A549 (cell line): ENCODE measurements around the gene DNAH7. TPM values are rescaled to one million over a fixed set of nuclear protein-coding genes. Genes with fewer than 3 reads are reported as not detected.

Experiments used
- ATAC-seq, 2 experiments: fragments of 200-7000 bp in 1 of 2; fragments of >200 bp in 1 of 2; cut with Nextera tagmentation in 1 of 2; cut with Tn5 transposase in 1 of 2; 3 replicates each; pipeline versions ENCODE4 v1.8.0 to v1.9.1; 2018 to 2020; ENCODE audit warnings: mild to moderate bottlenecking in 1 of 2, moderate library complexity in 1 of 2
- CTCF ChIA-PET: fragments of 300-600 bp; sonication (Branson Sonifier 250); formaldehyde crosslinking; extraction: SDS; loops from one replicate; lab custom pipeline; 2021; ENCODE audit warnings: antibody characterized with exemption, inconsistent platforms; lab: Yijun Ruan, JAX
- POLR2A ChIA-PET: fragments of 350-600 bp; formaldehyde crosslinking; extraction: SDS; loops from one replicate; lab custom pipeline; 2021; ENCODE audit warnings: antibody characterized with exemption, inconsistent platforms; lab: Yijun Ruan, JAX
- DNase-seq, 2 experiments: peaks; one replicate each; pipeline versions ENCODE4 v3.0.0 to v3.0.0-alpha.2; 2011 to 2016; ENCODE audit warnings: low read depth in 1 of 2, low spot score in 1 of 2
- FAIRE-seq: peaks from 2 replicates; lab custom pipeline; 2011; peaks lifted over from hg19 to GRCh38; lab: Jason Lieb, UNC
- H3K27ac ChIP-seq, 2 experiments: fragments of >200 bp; sonication (Bioruptor Twin); formaldehyde crosslinking; 3 replicates each; pipeline ENCODE4 v1.5.1; 2016 to 2017
- H3K4me1 ChIP-seq: fragments of >200 bp; sonication (Bioruptor Twin); formaldehyde crosslinking; 3 replicates; pipeline ENCODE4 v1.6.1; 2016
- H3K4me2 ChIP-seq: fragments of >200 bp; sonication (Bioruptor Twin); formaldehyde crosslinking; 3 replicates; pipeline ENCODE4 v1.6.1; 2016
- H3K4me3 ChIP-seq: fragments of >200 bp; sonication (Bioruptor Twin); formaldehyde crosslinking; 3 replicates; pipeline ENCODE4 v1.5.1; 2016
- H3K9me3 ChIP-seq: fragments of >200 bp; sonication (Bioruptor Twin); formaldehyde crosslinking; 3 replicates; pipeline ENCODE4 v1.6.1; 2016
- CEBPB ChIP-seq, 2 experiments: fragments of >200 bp in 1 of 2; sonication (Bioruptor Twin) in 1 of 2; formaldehyde crosslinking in 1 of 2; IDR thresholded peaks; 2 replicates each; pipeline ENCODE4 v1.6.1; 2012 to 2016
- CHD2 ChIP-seq: fragments of 150-350 bp; IDR thresholded peaks from 2 replicates; pipeline ENCODE4 v1.6.1; 2014; ENCODE audit warnings: low read length; ENCODE audit not compliant: partially characterized antibody
- CTCF ChIP-seq: fragments of >200 bp; sonication (Bioruptor Twin); formaldehyde crosslinking; IDR thresholded peaks from 3 replicates; pipeline ENCODE4 v1.5.1; 2016
- ESRRA ChIP-seq: fragments of 150-350 bp; IDR thresholded peaks from 2 replicates; pipeline ENCODE4 v1.6.1; 2014; ENCODE audit warnings: mild to moderate bottlenecking, low read length, borderline replicate concordance
- FOSB ChIP-seq: fragments of 250-450 bp; sonication (Bioruptor Pico); IDR thresholded peaks from 2 replicates; pipeline ENCODE4 v1.5.0; 2020; ENCODE audit warnings: mild to moderate bottlenecking, moderate library complexity
- FOXS1 ChIP-seq: fragments of 250-450 bp; sonication (Bioruptor Pico); IDR thresholded peaks from 2 replicates; pipeline ENCODE4 v1.5.0; 2020; ENCODE audit warnings: mild to moderate bottlenecking, moderate library complexity
- GATA3 ChIP-seq: IDR thresholded peaks from 2 replicates; pipeline ENCODE4 v1.6.1; 2012; ENCODE audit warnings: borderline replicate concordance
- HMGXB4 ChIP-seq: fragments of 250-450 bp; sonication (Bioruptor Pico); IDR thresholded peaks from 2 replicates; pipeline ENCODE4 v1.5.0; 2021; ENCODE audit warnings: mild to moderate bottlenecking, moderate library complexity, borderline replicate concordance
- HOXB13 ChIP-seq: fragments of 250-450 bp; sonication (Bioruptor Pico); IDR thresholded peaks from 2 replicates; pipeline ENCODE4 v1.5.0; 2020; ENCODE audit warnings: low read depth, mild to moderate bottlenecking, moderate library complexity
- MAX ChIP-seq: IDR thresholded peaks from 2 replicates; pipeline ENCODE4 v1.6.1; 2012
- NPAS2 ChIP-seq: fragments of 250-450 bp; sonication (Bioruptor Pico); IDR thresholded peaks from 2 replicates; pipeline ENCODE4 v1.8.0; 2022; ENCODE audit warnings: mild to moderate bottlenecking, moderate library complexity, borderline replicate concordance
- NR3C1 ChIP-seq: fragments of >200 bp; sonication (Bioruptor Twin); formaldehyde crosslinking; IDR thresholded peaks from 3 replicates; pipeline ENCODE4 v1.6.1; 2017
- PBX3 ChIP-seq: IDR thresholded peaks from 2 replicates; pipeline ENCODE4 v1.6.1; 2012
- POLR2AphosphoS2 ChIP-seq: conservative IDR thresholded peaks from 2 replicates; pipeline ENCODE4 v1.6.1; 2012; ENCODE audit warnings: low read length, improper control_type of control experiment, inconsistent platforms
- RAD21 ChIP-seq, 2 experiments: fragments of >200 bp in 1 of 2; sonication (Bioruptor Twin) in 1 of 2; formaldehyde crosslinking in 1 of 2; IDR thresholded peaks in 1 of 2; conservative IDR thresholded peaks in 1 of 2; 2 replicates in 1 of 2; 3 replicates in 1 of 2; pipeline ENCODE4 v1.6.1; 2012 to 2018; ENCODE audit warnings: inconsistent platforms in 1 of 2
- RCOR1 ChIP-seq: fragments of 150-350 bp; IDR thresholded peaks from 2 replicates; pipeline ENCODE4 v1.6.1; 2014; ENCODE audit warnings: antibody characterized with exemption, low read length, low read depth
- RFX5 ChIP-seq: fragments of 450-650 bp; IDR thresholded peaks from 2 replicates; pipeline ENCODE4 v1.7.1; 2014; ENCODE audit warnings: antibody characterized with exemption, mild to moderate bottlenecking, moderate library complexity
- RNF2 ChIP-seq: fragments of 200-600 bp; sonication (generic); IDR thresholded peaks from 2 replicates; pipeline ENCODE4 v1.6.1; 2016; ENCODE audit warnings: low read depth, mild to moderate bottlenecking, antibody characterized with exemption, moderate library complexity, borderline replicate concordance
- SMC3 ChIP-seq: fragments of >200 bp; sonication (Bioruptor Twin); formaldehyde crosslinking; IDR thresholded peaks from 3 replicates; pipeline ENCODE4 v1.6.1; 2018; ENCODE audit warnings: inconsistent platforms
- TFCP2L1 ChIP-seq: fragments of 250-450 bp; sonication (Bioruptor Pico); IDR thresholded peaks from 2 replicates; pipeline ENCODE4 v1.5.0; 2021; ENCODE audit warnings: mild to moderate bottlenecking
- ZFP36 ChIP-seq: fragments of 450-650 bp; IDR thresholded peaks from 2 replicates; pipeline ENCODE4 v1.6.1; 2014; ENCODE audit warnings: borderline replicate concordance; ENCODE audit not compliant: partially characterized antibody
- WGBS: methylation state at CpG from one replicate; pipeline ENCODE4 v1.1.6; 2017; ENCODE audit errors: missing lambda C conversion rate; 5-methylcytosine and 5-hydroxymethylcytosine counted together
- polyA plus RNA-seq, 4 experiments: library from polyadenylated mRNA; depleted of rRNA in 3 of 4; stranded (reverse); fragments of >200 nt; fragmentation: RNase III in 1 of 4; extraction: RNeasy Plus Mini Kit Qiagen cat#74134 plus additional on column Dnase treatment in 1 of 4; gene quantifications; 2 replicates in 3 of 4; 3 replicates in 1 of 4; pipeline ENCODE4 v1.2.3, GENCODE V29; 2011 to 2017

The DNAH7 gene
- polyA plus RNA-seq, 2 of the 4 experiments (the other 2 are of a cell fraction), result 0.43 to 1.5 TPM

- ChIA-PET POLR2A (no interaction called here), CTCF (no interaction called here)
These were observed 4.9 kb downstream of the DNAH7 start for GRCh38 chr2:196063773-196064172.

GRCh38 chr2:196059491-196059960, 9.1 kb downstream of the DNAH7 start:
- no peak for FAIRE-seq
- Histone ChIP-seq H3K4me3 (no peak overlapping the region), H3K9me3 (no peaks in the 10 kb centered on the region), H3K4me2 (peak overlapping the region; percentile 33; the same call in 1 of the 3 replicates), H3K4me1 (peaks cover 5% of the 10 kb centered on the region; the same call in 1 of the 3 replicates), H3K27ac (0 out of 6 replicates have a peak overlapping the region, but pooled peaks of 1 of the 2 experiments have one; percentile 12)
- 40% methylated on average over 3 of the region's 3 CpGs for WGBS
- ATAC-seq, result peak; percentile 56 to 62; a peak in 5 of 6 replicates
- peak in 1 of 2 experiments; percentile 11 for DNase-seq
- ChIA-PET CTCF (no interaction called here), POLR2A (no interaction called here)
- TF ChIP-seq NPAS2 (no peak), RFX5 (no peak), HOXB13 (CRISPR knock-in tag) (no peak), PBX3 (no peak), GATA3 (no peak), ZFP36 (no peak), SMC3 (no peak), MAX (no peak), CTCF (no peak), CHD2 (no peak), ESRRA (no peak)

More at GRCh38 chr2:196063773-196064172, 4.9 kb downstream of the DNAH7 start:
- H3K27ac ChIP-seq, result no peak overlapping the region
- H3K4me1 ChIP-seq, result peaks cover 18% of the 10 kb centered on the region; the same call in 2 of the 3 replicates
- H3K4me3 ChIP-seq, result no peak overlapping the region
- no peak overlapping the region for H3K4me2 ChIP-seq
- no peak for DNase-seq
- TF ChIP-seq FOSB (CRISPR knock-in tag), result no peak
- TF ChIP-seq FOXS1, result no peak
- no peak for TF ChIP-seq NR3C1
- TF ChIP-seq RNF2, result no peak
- TF ChIP-seq NPAS2, result no peak
- H3K9me3 ChIP-seq, result no peaks in the 10 kb centered on the region
- ATAC-seq, result no peak
- 92% methylated on average over 5 of the region's 5 CpGs for WGBS
- no peak for FAIRE-seq

- no peak for ATAC-seq
- POLR2A ChIA-PET, result no interaction called here
- 38% methylated on average over 2 of the region's 2 CpGs for WGBS
These were observed 14.0 kb downstream of the DNAH7 start for GRCh38 chr2:196054631-196055030.

More at GRCh38 chr2:196054631-196055030, 14.0 kb downstream of the DNAH7 start:
- FAIRE-seq, result no peak
- peaks cover 3% of the 10 kb centered on the region; the same call in 1 of the 3 replicates for H3K4me1 ChIP-seq
- CTCF ChIA-PET, result interaction anchor here (0.6 to 1.5 kb wide), 3 partner anchors 12 to 1032 kb away, joined by 3 to 5 read pairs (median 3); no protein-coding TSS in a partner anchor
- TF ChIP-seq RNF2 (no peak), ESRRA (no peak), CTCF (no peak), CEBPB (IDR thresholded peaks at IDR 0.05) (no peak), POLR2AphosphoS2 (no peak), FOXS1 (no peak), RCOR1 (no peak), TFCP2L1 (CRISPR knock-in tag) (no peak), HMGXB4 (CRISPR knock-in tag) (no peak), RAD21 (conservative IDR thresholded peaks at IDR 0.05 in 1 of 2, IDR thresholded peaks at IDR 0.05 in 1 of 2) (no peak)
- no peaks in the 10 kb centered on the region for H3K9me3 ChIP-seq
- no peak overlapping the region for H3K27ac ChIP-seq
- no peak for DNase-seq
- no peak overlapping the region for H3K4me3 ChIP-seq
- no peak overlapping the region for H3K4me2 ChIP-seq
